Measurements from ENCODE around the gene COX17.

- no peak for TF ChIP-seq CTCF (IDR thresholded peaks at IDR 0.05; ENCODE audit: borderline replicate concordance, extremely low read depth, low read length, poor library complexity, severe bottlenecking)
- TF ChIP-seq EZH2 (IDR thresholded peaks at IDR 0.05; ENCODE audit: borderline replicate concordance, low read depth, low read length, severe bottlenecking), result no peak
Measured at GRCh38 chr3:119636891-119637611, 40.2 kb downstream of the COX17 start.
